ENCODE data around the gene CD79B. TPM values are rescaled to one million over a fixed set of nuclear protein-coding genes. Genes with fewer than 3 reads are reported as not detected.

CD79B gene
- total and polyA plus RNA-seq, 2 donors, result 1.3 to 7.2 TPM

- no peak for DNase-seq (ENCODE audit: extremely low spot score)
- WGBS, result 16% methylated on average over 37 of the region's 37 CpGs
- no peak overlapping the region for H3K4me3 ChIP-seq (ENCODE audit: low read depth, low read length)
- H3K4me1 ChIP-seq (ENCODE audit: insufficient read depth), result no peaks in the 10 kb centered on the region
- no peak overlapping the region for H3K27ac ChIP-seq (ENCODE audit: low read depth)
- no peaks in the 10 kb centered on the region for H3K36me3 ChIP-seq (ENCODE audit: insufficient read depth)
Measured at GRCh38 chr17:63961355-63962212, 29.5 kb upstream of the CD79B start.

GRCh38 chr17:63960430-63960829 lies 28.3 kb upstream of the CD79B start:
- Histone ChIP-seq H3K4me3 (ENCODE audit: low read depth, low read length) (no peak overlapping the region), H3K27ac (ENCODE audit: low read depth) (no peak overlapping the region), H3K36me3 (ENCODE audit: insufficient read depth) (no peaks in the 10 kb centered on the region), H3K4me1 (ENCODE audit: insufficient read depth) (no peaks in the 10 kb centered on the region)
- no peak for DNase-seq (ENCODE audit: extremely low spot score)
- WGBS, result 68% methylated on average over 7 of the region's 7 CpGs

GRCh38 chr17:63960006-63960405 lies 27.9 kb upstream of the CD79B start:
- H3K4me3 ChIP-seq (ENCODE audit: low read depth, low read length), result no peak overlapping the region
- H3K27ac ChIP-seq (ENCODE audit: low read depth), result no peak overlapping the region
- 82% methylated on average over 9 of the region's 9 CpGs for WGBS
- no peaks in the 10 kb centered on the region for H3K36me3 ChIP-seq (ENCODE audit: insufficient read depth)
- DNase-seq (ENCODE audit: extremely low spot score), result no peak
- H3K4me1 ChIP-seq (ENCODE audit: insufficient read depth), result no peaks in the 10 kb centered on the region

GRCh38 chr17:63956296-63956920 lies 24.3 kb upstream of the CD79B start:
- Histone ChIP-seq H3K36me3 (ENCODE audit: insufficient read depth) (no peaks in the 10 kb centered on the region), H3K4me1 (ENCODE audit: insufficient read depth) (no peaks in the 10 kb centered on the region), H3K4me3 (ENCODE audit: low read depth, low read length) (no peak overlapping the region), H3K27ac (ENCODE audit: low read depth) (no peak overlapping the region)
- WGBS, result 96% methylated on average over 5 of the region's 5 CpGs
- no peak for DNase-seq (ENCODE audit: extremely low spot score)

- 85% methylated on average over 4 of the region's 4 CpGs for WGBS
- Histone ChIP-seq H3K4me1 (ENCODE audit: insufficient read depth) (no peaks in the 10 kb centered on the region), H3K4me3 (ENCODE audit: low read depth, low read length) (no peak overlapping the region), H3K36me3 (ENCODE audit: insufficient read depth) (no peaks in the 10 kb centered on the region), H3K27ac (ENCODE audit: low read depth) (no peak overlapping the region)
- no peak for DNase-seq (ENCODE audit: extremely low spot score)
Measured at GRCh38 chr17:63955791-63956190, 23.7 kb upstream of the CD79B start.

GRCh38 chr17:63955232-63955631 lies 23.1 kb upstream of the CD79B start:
- 81% methylated on average over 11 of the region's 11 CpGs for WGBS
- no peak overlapping the region for H3K27ac ChIP-seq (ENCODE audit: low read depth)
- no peaks in the 10 kb centered on the region for H3K36me3 ChIP-seq (ENCODE audit: insufficient read depth)
- no peaks in the 10 kb centered on the region for H3K4me1 ChIP-seq (ENCODE audit: insufficient read depth)
- no peak overlapping the region for H3K4me3 ChIP-seq (ENCODE audit: low read depth, low read length)
- DNase-seq (ENCODE audit: extremely low spot score), result no peak

- Histone ChIP-seq H3K4me3 (ENCODE audit: low read depth, low read length) (no peak overlapping the region), H3K4me1 (ENCODE audit: insufficient read depth) (no peaks in the 10 kb centered on the region), H3K36me3 (ENCODE audit: insufficient read depth) (no peaks in the 10 kb centered on the region), H3K27ac (ENCODE audit: low read depth) (no peak overlapping the region)
- DNase-seq (ENCODE audit: extremely low spot score), result no peak
- 57% methylated on average over 11 of the region's 11 CpGs for WGBS
Measured at GRCh38 chr17:63954402-63955063, 22.4 kb upstream of the CD79B start.

- 89% methylated on average over 29 of the region's 29 CpGs for whole genome bisulfite sequencing
- H3K4me1 ChIP-seq (ENCODE audit: insufficient read depth), result no peaks in the 10 kb centered on the region
- DNase-seq (ENCODE audit: extremely low spot score), result no peak
- no peak overlapping the region for H3K27ac ChIP-seq (ENCODE audit: low read depth)
- H3K36me3 ChIP-seq (ENCODE audit: insufficient read depth), result no peaks in the 10 kb centered on the region
- H3K4me3 ChIP-seq (ENCODE audit: low read depth, low read length), result no peak overlapping the region
Measured at GRCh38 chr17:63950940-63951907, 19.1 kb upstream of the CD79B start.

- Histone ChIP-seq H3K36me3 (ENCODE audit: insufficient read depth) (no peaks in the 10 kb centered on the region), H3K4me1 (ENCODE audit: insufficient read depth) (no peaks in the 10 kb centered on the region), H3K27ac (ENCODE audit: low read depth) (no peak overlapping the region), H3K4me3 (ENCODE audit: low read depth, low read length) (no peak overlapping the region)
- DNase-seq (ENCODE audit: extremely low spot score), result no peak
- WGBS, result 67% methylated on average over 18 of the region's 18 CpGs
Measured at GRCh38 chr17:63949576-63950250, 17.6 kb upstream of the CD79B start.

- Histone ChIP-seq H3K36me3 (ENCODE audit: insufficient read depth) (no peaks in the 10 kb centered on the region), H3K4me3 (ENCODE audit: low read depth, low read length) (no peak overlapping the region), H3K4me1 (ENCODE audit: insufficient read depth) (no peaks in the 10 kb centered on the region), H3K27ac (ENCODE audit: low read depth) (no peak overlapping the region)
- WGBS, result 95% methylated on average over 9 of the region's 9 CpGs
- DNase-seq (ENCODE audit: extremely low spot score), result no peak
Measured at GRCh38 chr17:63948521-63948920, 16.4 kb upstream of the CD79B start.

- Histone ChIP-seq H3K36me3 (ENCODE audit: insufficient read depth) (no peaks in the 10 kb centered on the region), H3K4me3 (ENCODE audit: low read depth, low read length) (no peak overlapping the region), H3K4me1 (ENCODE audit: insufficient read depth) (no peaks in the 10 kb centered on the region), H3K27ac (ENCODE audit: low read depth) (no peak overlapping the region)
- no peak for DNase-seq (ENCODE audit: extremely low spot score)
- 86% methylated on average over 18 of the region's 18 CpGs for WGBS
Measured at GRCh38 chr17:63947711-63948330, 15.7 kb upstream of the CD79B start.
